GM12891 (cell line): ENCODE results near the gene PTGS1.

Experiments used
- DNase-seq: peaks from one replicate; pipeline ENCODE4 v3.0.0; 2011; ENCODE audit warnings: low spot score; ENCODE audit not compliant: insufficient read length
- FAIRE-seq: peaks from 2 replicates; lab custom pipeline; 2011; peaks lifted over from hg19 to GRCh38; lab: Jason Lieb, UNC
- PAX5 ChIP-seq: IDR thresholded peaks from 2 replicates; pipeline ENCODE4 v1.6.1; 2011; ENCODE audit warnings: low read length, moderate library complexity, mild to moderate bottlenecking; ENCODE audit not compliant: insufficient read depth, severe bottlenecking
- POLR2A ChIP-seq: IDR thresholded peaks from 2 replicates; pipeline ENCODE4 v1.6.1; 2011; ENCODE audit warnings: low read depth, low read length, control low read depth
- POLR2AphosphoS5 ChIP-seq: IDR thresholded peaks from 2 replicates; pipeline ENCODE4 v1.6.1; 2011; ENCODE audit warnings: low read depth, low read length, control low read depth
- POU2F2 ChIP-seq: IDR thresholded peaks from 2 replicates; pipeline ENCODE4 v1.6.1; 2011; ENCODE audit warnings: low read depth, mild to moderate bottlenecking, control low read depth, low read length, moderate library complexity
- SPI1 ChIP-seq: IDR thresholded peaks from 2 replicates; pipeline ENCODE4 v1.6.1; 2011; ENCODE audit warnings: low read depth, low read length, control low read depth
- TAF1 ChIP-seq: IDR thresholded peaks from 2 replicates; pipeline ENCODE4 v1.6.1; 2011; ENCODE audit warnings: low read depth, low read length, control low read depth

Gene PTGS1

DNA sequence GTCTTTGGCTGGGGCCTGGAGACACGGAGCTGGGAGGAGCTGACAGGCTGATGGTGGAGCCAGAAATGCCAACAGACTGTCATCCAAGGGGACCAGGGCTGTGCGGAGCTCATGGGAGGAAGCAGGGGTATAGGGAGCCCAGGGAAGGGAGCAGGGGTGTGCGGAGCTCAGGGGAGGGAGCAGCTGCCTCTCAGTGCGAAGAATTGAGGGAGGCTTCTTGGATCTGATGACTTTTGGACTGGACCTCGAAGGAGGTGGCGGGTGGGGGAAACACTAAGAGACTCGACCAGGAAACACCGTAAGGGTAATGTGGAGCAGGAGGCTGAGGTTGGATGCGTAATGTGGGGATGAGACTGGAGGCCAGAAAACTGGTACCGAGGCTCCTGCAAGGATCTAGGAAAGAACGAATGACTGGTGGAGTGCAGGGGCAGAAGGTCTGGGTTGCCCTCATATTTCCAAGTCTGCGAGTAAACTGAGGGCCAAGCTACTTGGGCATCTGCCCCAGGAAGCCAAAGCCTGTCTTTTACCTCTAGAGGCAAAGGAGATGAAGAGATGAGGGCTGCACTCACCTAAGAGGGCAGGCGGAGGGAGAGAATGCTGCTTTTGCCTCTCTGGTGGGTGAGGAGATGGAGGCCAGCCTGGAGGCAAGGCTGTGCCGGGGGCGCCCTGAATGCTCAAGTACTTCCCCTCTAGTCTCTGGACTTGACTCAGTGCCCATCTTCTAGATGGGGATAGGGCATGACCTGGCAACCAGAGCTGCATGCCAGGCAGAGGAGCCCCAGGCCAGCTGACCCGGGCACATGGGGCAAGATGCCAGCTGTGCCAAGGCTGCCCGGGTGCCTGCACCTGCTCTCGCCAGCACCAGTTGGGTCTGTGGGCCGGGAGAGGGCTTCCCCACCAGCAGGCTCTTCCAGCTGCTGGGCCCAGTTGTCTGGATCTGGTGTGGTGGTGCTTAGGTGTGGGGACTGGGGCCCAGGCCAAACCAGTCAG lies 2.3 kb downstream of the PTGS1 start:
- DNase-seq (no peak), FAIRE-seq (no peak)
- TF ChIP-seq SPI1 (no peak), POU2F2 (no peak), PAX5 (no peak), POLR2AphosphoS5 (no peak), POLR2A (no peak), TAF1 (no peak)

DNA sequence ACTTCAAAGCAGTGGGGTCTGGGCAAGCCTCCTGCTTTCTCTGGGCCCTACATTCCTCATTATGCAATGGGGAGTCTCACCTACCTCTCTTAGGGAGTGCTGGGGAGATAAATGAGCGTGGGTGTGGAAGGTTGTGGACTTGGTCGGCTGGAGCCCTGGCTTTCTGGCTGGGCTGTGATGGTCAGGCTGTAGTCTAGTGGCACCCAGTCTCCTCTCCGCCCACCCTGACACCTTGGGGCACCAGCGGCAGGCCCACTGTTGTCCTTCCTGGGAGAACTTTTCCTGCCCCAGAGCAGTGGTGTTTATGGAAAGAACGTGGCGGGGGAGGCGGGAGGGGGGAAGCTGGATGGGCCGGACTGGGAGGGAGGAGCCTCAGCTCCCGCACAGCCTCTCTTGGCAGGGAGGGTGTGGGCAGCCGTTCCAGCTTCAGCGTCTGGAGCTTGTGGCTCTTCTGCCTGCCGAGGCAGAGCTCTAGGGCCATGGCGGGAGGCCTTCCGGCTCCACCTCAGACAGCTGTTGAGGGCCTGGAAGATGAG lies 4.1 kb downstream of the PTGS1 start:
- TF ChIP-seq POLR2AphosphoS5 (no peak), SPI1 (no peak), PAX5 (no peak), POU2F2 (no peak), TAF1 (no peak), POLR2A (no peak)
- DNase-seq (no peak), FAIRE-seq (no peak)

- DNase-seq (no peak), FAIRE-seq (no peak)
- no peak for TF ChIP-seq SPI1
- TF ChIP-seq POLR2A = no peak
- no peak for TF ChIP-seq POU2F2
- no peak for TF ChIP-seq TAF1
- no peak for TF ChIP-seq PAX5
- no peak for TF ChIP-seq POLR2AphosphoS5
These were observed 6.0 kb downstream of the PTGS1 start for GRCh38 chr9:122376796-122377195.

GRCh38 chr9:122377241-122378164 lies 6.7 kb downstream of the PTGS1 start:
- TF ChIP-seq POLR2AphosphoS5 (no peak), SPI1 (no peak), PAX5 (no peak), TAF1 (no peak), POU2F2 (no peak), POLR2A (no peak)
- FAIRE-seq = no peak
- DNase-seq = no peak

- DNase-seq (no peak), FAIRE-seq (no peak)
- TF ChIP-seq POLR2AphosphoS5 (no peak), PAX5 (no peak), SPI1 (no peak), TAF1 (no peak), POU2F2 (no peak), POLR2A (no peak)
These were observed 7.4 kb downstream of the PTGS1 start for GRCh38 chr9:122378236-122378635.

DNA sequence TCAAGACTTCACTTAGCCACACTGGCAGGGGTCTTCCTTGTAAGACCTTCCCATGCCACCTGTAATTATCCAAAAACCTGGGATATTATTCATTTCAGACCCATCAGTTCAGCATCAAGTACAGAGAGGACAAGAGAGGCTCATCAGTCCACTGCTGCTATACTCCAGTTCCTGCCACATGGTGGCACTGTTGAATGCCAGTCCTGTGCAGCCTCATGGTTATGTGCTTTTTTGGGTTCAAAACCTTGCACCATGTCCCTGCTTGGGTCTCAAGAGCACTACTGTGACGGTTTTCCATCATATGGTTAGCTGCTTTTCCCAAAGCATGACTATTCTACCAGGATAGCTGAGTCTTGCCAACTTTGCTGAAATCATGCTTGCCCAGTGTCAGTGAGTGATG lies 8.5 kb downstream of the PTGS1 start:
- TF ChIP-seq POU2F2 (no peak), PAX5 (no peak), POLR2A (no peak), SPI1 (no peak), TAF1 (no peak), POLR2AphosphoS5 (no peak)
- FAIRE-seq (no peak), DNase-seq (no peak)

GRCh38 chr9:122380293-122380692 lies 9.5 kb downstream of the PTGS1 start:
- FAIRE-seq (no peak), DNase-seq (no peak)
- TF ChIP-seq PAX5 = no peak

DNA sequence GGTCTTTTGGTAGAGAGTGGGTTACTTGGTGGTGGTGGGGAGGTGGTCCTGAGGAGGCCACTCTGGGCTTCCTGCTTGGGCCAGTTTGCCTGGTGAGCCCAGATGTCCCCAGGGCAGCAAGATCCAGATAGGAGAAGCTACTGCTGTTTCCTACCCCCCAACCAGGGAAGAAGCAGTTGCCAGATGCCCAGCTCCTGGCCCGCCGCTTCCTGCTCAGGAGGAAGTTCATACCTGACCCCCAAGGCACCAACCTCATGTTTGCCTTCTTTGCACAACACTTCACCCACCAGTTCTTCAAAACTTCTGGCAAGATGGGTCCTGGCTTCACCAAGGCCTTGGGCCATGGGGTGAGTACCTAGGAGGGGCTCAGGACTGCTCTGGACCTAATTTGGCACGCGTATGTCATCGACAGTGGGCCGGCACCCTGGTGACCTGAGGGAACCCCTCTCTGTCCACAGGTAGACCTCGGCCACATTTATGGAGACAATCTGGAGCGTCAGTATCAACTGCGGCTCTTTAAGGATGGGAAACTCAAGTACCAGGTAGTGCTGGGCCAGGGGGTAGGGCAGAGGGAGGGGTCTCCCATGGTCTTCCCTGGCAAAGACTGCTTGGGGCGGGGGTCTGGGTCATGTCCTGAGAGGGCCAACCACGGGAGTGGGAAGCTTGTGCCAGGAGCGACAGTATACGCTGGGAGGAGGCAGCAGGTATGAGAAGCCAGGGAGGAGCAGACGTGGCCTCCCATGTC lies 10.6 kb downstream of the PTGS1 start:
- no peak for TF ChIP-seq TAF1
- TF ChIP-seq SPI1 = no peak
- no peak for TF ChIP-seq POLR2A
- TF ChIP-seq POLR2AphosphoS5 = no peak
- no peak for TF ChIP-seq POU2F2
- TF ChIP-seq PAX5 = no peak
- FAIRE-seq (no peak), DNase-seq (no peak)
